ENCODE results near the gene BHLHE41. TPM values are rescaled to one million over a fixed set of nuclear protein-coding genes. Genes with fewer than 3 reads are reported as not detected.

BHLHE41 gene
- total and polyA plus RNA-seq, 2 of the 8 experiments (the other 6 are each of a cell fraction or from before 2014, with no cell fraction given) = 1.1 to 3.4 TPM

DNA sequence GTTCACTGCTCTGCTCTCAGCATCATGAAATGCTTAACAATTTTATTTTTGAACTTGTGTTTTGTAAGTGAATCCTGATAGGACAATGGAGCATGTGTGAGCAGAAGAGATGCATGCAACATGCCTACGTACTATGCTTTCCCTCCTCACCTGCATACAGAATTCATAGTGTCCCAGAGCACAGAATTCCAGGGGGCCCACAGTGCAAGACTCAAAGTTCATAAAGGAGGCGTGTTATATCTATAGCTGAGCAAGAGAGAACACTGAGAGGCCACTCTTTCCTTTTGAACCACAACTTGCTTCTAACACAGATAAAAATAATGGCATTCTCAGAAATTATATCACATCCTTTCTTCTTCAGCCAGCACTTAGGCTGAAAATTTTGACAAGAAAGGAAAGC lies 28.8 kb downstream of the BHLHE41 start (continued):
- TF ChIP-seq, protein P1, sequence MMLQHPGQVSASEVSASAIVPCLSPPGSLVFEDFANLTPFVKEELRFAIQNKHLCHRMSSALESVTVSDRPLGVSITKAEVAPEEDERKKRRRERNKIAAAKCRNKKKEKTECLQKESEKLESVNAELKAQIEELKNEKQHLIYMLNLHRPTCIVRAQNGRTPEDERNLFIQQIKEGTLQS (IDR thresholded peaks at IDR 0.05; ENCODE audit: insufficient read depth, low read depth, low read length) = no peak
- TF ChIP-seq BCL11A (IDR thresholded peaks at IDR 0.05; ENCODE audit: low read depth in 2 of 2, low read length in 2 of 2) (no peak), CHD1 (IDR thresholded peaks at IDR 0.05; ENCODE audit: low read depth, low read length) (no peak), PHF8 (conservative IDR thresholded peaks at IDR 0.05; ENCODE audit: low read depth, low read length) (no peak), EGR1 (IDR thresholded peaks at IDR 0.05; ENCODE audit: borderline replicate concordance, low read depth, low read length) (no peak)

Measured in H1 (cell line).